ENCODE data around the gene LRCH1.

LRCH1 gene

GRCh38 chr13:46595136-46595884, 42.3 kb downstream of the LRCH1 start:
- DNase-seq, result no peak

- DNase-seq, result no peak
These were observed 42.9 kb downstream of the LRCH1 start for GRCh38 chr13:46595885-46596275.

DNA sequence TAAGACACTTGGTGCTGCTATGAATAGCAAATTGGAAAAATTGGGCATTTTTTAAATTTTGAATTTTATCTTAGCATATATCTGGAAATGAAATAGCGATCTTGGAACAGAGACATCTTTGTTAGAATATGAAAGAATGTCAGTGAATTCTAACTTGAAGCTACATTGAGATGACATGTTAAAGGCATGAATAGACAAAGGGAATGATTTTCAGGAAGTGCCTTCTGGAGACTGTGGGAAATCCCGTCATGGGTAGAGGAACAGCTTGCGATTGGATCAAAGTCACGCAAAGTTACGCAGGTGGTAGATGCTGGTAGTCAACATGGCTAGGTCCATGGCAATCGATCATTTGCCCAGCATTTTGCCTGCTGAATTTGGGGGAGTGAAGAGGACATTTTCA, 43.5 kb downstream of the LRCH1 start:
- DNase-seq, result no peak

GRCh38 chr13:46598140-46598819, 45.3 kb downstream of the LRCH1 start:
- DNase-seq, result no peak

GRCh38 chr13:46598820-46599180, 45.8 kb downstream of the LRCH1 start:
- no peak for DNase-seq

GRCh38 chr13:46600943-46601311, 48.0 kb downstream of the LRCH1 start:
- DNase-seq, result no peak

GRCh38 chr13:46602531-46602930, 49.6 kb downstream of the LRCH1 start:
- DNase-seq, result no peak

- DNase-seq, result no peak
These were observed 50.2 kb downstream of the LRCH1 start for GRCh38 chr13:46603165-46603603.

- DNase-seq, result no peak
These were observed 51.4 kb downstream of the LRCH1 start for GRCh38 chr13:46604226-46604990.

- no peak for DNase-seq
These were observed 52.3 kb downstream of the LRCH1 start for GRCh38 chr13:46605076-46605824.

DNA sequence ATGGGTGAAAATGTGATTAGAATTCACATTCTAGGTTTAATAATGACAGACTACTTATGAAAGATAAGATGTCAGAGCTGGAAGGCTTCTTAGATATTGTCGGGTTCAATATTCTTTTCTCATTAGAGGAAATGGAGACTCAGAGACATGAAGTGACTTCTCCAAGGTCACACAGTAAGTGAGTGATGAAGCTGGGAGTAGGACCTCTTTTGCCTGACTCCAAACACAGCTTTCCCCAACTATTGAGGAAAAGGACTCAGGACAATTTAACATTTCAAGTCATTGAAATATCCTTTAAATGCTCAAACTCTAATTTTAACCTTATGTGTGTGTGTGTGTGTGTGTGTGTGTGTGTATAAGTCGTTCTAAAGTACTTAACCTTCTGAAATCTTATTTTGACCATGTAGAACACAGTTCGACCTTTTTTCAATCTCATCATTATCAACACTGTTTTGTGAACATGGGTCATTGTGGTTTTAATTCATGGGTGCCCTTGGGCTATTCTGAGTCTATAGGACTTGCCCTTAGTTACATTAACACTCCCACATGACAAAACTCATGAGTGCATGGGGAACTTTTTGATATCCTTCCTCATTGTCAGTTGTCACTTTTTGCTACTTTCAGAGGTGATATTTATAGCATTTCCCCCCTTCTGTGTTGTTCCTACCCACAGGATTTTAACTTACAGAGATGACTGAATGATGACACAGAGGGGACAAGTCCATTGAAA, 53.0 kb downstream of the LRCH1 start:
- DNase-seq, result no peak

DNA sequence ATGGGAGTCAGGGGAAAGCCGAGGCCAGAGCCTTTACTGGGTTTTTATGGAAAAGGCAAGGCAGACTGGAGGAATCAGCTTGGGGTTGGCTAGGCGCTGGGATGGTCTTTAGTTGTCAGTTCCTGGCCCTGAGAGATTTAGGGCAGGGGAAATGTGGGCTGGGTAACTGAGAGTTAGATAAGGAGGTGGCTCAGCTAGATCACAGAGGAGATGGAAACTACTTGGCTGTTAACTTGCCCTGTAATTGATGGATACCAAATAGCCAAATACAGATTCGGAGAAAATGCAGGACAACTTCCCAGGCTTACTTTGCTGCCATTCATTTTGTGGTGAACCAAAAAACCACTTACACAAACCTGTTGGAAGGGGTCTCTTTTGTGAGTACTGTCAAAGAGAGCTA, 54.0 kb downstream of the LRCH1 start:
- DNase-seq, result no peak

GRCh38 chr13:46607768-46608564, 55.0 kb downstream of the LRCH1 start:
- no peak for DNase-seq

GRCh38 chr13:46609052-46609451, 56.1 kb downstream of the LRCH1 start:
- DNase-seq, result no peak

DNA sequence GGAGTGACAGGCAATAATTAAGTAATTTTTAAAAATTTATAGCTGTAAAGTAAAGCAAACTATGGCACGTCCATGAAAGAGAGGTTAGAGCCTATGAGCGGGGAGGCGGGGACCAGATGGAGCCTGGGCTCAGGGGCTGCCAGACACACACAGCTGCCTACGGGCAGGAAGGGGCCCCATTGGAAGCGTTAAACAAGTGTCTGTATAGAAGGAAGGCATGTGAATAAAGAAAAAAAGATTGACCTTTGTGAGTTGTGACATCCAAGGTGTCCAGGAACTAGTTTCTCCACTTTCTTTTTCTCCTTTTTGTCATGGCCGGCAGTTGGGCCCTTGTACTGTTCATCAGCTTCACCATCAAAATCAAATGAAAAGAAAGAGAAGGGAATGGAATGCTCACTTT, 56.8 kb downstream of the LRCH1 start:
- DNase-seq, result no peak

- DNase-seq, result no peak
These were observed 59.3 kb downstream of the LRCH1 start for GRCh38 chr13:46612267-46612666.

DNA sequence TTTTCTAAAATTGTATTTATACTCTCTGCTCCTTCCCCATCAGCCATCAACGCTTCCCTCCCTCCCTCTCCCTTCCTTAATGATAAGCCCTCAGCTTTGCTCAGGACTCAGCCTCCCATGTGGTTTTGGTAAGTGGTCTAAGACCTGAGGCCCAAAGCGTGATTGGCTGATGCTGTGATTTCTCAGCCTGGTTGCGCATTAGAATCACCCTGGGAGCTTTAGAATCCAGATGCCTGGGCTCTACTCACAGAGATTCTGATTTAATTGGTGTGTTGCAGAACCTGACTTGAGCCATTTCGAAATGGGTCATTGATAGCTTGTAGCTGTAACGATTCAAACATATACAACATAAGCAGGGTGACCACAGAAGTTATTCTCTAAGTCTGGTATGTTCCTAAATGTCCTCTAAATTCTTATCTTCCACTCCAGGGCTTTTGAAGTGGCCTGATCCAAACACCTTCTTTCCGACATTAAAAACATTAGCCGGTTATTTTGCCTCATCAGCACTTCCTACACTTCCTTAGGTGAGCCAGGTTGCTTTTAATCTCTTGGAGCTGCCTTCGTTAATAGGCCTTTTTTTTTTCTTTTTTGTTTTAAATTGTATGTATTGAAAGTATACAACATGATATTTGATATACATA, 60.6 kb downstream of the LRCH1 start:
- DNase-seq, result no peak

- no peak for DNase-seq
These were observed 61.6 kb downstream of the LRCH1 start for GRCh38 chr13:46614582-46614981.

GRCh38 chr13:46615888-46616531, 63.0 kb downstream of the LRCH1 start:
- no peak for DNase-seq

DNA sequence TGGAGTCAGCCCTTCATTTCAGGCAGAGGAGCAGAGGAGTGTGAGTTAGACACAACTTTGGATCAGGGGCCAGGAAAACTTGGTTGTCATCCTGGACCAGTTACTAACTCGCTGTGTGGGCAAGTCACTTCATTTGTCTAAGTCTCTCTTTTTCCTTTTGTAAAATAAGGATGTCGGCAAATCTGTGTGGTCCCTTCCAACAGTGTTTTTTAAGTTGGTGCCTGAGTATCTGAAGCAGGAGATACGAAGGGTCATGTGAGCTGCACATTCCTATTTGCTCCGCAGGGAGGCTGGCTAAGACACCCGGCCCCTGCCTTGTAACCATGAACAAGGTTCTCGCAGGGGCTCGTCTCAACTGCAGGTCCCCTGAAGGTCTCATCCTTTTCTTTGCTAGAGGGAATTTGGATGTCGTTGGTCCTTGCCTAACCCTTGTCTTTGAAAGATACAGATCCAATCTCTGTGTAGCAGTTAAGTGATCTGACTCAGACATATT, 64.3 kb downstream of the LRCH1 start:
- no peak for DNase-seq
